ENCODE results near the gene TTLL7.
"Not testable (repeated sequence)": the region's sequence is repeated elsewhere in the genome, so short reads cannot be mapped to it uniquely, and the experiment has no call there.

The TTLL7 gene

DNA sequence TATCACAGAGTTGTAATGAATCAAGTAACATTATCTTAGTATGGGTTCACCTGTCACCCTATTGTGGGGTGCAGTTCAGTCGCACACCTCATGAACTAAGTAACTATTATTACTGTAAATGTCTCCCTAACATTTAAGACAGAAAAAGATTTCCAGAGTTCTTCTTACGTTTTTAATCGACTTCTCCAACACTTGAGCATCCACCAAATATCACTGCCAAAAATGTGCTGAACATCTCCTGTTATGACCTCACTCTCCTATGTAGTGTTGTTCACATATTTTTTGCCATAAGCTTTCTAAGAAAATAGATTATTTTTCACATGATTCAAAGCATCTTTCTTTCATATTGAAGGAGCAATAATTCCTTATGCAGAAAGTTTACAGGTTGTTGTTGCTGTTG lies 1.3 kb downstream of the TTLL7 start:
- TF ChIP-seq, protein P1, sequence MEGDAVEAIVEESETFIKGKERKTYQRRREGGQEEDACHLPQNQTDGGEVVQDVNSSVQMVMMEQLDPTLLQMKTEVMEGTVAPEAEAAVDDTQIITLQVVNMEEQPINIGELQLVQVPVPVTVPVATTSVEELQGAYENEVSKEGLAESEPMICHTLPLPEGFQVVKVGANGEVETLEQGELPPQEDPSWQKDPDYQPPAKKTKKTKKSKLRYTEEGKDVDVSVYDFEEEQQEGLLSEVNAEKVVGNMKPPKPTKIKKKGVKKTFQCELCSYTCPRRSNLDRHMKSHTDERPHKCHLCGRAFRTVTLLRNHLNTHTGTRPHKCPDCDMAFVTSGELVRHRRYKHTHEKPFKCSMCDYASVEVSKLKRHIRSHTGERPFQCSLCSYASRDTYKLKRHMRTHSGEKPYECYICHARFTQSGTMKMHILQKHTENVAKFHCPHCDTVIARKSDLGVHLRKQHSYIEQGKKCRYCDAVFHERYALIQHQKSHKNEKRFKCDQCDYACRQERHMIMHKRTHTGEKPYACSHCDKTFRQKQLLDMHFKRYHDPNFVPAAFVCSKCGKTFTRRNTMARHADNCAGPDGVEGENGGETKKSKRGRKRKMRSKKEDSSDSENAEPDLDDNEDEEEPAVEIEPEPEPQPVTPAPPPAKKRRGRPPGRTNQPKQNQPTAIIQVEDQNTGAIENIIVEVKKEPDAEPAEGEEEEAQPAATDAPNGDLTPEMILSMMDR (conservative IDR thresholded peaks at IDR 0.05; ENCODE audit: low read depth, low read length), result no peak
- DNase-seq (ENCODE audit: low read depth), result no peak
- no peak overlapping the region for H3K4me3 ChIP-seq (ENCODE audit: low read depth, low read length)

DNA sequence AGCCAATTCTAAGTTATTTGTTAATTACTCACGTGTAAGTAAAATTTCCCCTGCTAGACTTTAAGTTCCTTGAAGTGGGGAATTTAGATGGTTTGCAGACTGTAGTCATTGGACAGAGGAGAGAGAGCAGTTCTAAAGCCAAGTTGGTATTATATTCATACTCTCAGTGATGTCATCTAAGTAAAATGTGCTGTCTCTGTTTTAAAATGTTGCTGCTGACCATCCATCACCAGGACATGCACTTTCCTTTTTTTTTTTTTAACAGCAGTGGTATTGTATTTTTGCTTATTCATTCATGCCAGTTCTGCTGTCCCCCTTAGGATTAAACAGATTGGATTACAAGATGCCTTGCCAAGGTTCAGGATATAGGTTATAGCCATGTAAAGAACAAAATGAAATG lies 2.3 kb downstream of the TTLL7 start:
- peak; percentile 63 for DNase-seq (ENCODE audit: low read depth)
- TF ChIP-seq, protein P1 (conservative IDR thresholded peaks at IDR 0.05; ENCODE audit: low read depth, low read length), result no peak
- H3K4me3 ChIP-seq (ENCODE audit: low read depth, low read length), result no peak overlapping the region

DNA sequence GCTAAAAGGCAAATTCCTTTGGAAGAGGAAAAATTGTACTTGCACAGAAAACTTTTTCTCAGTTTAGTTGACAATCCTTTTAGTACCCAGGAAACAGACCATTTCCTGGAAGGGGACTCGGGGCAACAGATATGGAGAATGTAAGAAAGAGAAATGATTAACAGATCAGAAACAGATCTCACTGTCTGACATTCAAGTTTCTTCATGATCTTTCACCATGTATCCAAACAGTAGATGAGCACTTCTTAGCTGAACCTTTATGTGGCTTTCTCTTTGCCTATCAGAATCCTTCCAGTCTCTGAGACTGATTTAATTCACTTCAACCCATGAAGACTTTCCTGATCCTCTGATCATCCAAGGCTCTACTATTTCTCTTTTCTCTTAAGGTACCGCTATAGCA lies 2.7 kb downstream of the TTLL7 start:
- DNase-seq (ENCODE audit: low read depth), result no peak
- no peak overlapping the region for H3K4me3 ChIP-seq (ENCODE audit: low read depth, low read length)
- TF ChIP-seq, protein P1 (conservative IDR thresholded peaks at IDR 0.05; ENCODE audit: low read depth, low read length), result no peak

DNA sequence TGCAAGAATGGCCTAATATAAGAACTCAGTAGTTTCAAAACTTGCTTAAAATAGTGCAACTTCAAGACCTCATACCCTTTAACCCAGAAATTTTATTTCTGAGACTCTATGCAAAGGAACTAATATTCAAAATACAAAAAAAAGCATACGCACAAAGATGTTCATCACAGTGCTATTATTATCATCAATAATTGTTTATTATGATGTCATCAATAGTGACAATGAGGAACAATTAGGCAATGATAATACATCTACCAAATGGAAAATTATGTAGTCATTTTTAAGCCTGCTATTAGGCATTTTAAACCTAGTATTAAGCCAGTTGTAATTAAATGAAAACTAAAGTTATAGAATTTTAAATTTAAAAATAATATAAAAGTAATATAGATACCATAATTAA lies 3.3 kb downstream of the TTLL7 start:
- TF ChIP-seq, protein P1 (conservative IDR thresholded peaks at IDR 0.05; ENCODE audit: low read depth, low read length), result no peak
- DNase-seq (ENCODE audit: low read depth), result no peak
- no peak overlapping the region for H3K4me3 ChIP-seq (ENCODE audit: low read depth, low read length)

DNA sequence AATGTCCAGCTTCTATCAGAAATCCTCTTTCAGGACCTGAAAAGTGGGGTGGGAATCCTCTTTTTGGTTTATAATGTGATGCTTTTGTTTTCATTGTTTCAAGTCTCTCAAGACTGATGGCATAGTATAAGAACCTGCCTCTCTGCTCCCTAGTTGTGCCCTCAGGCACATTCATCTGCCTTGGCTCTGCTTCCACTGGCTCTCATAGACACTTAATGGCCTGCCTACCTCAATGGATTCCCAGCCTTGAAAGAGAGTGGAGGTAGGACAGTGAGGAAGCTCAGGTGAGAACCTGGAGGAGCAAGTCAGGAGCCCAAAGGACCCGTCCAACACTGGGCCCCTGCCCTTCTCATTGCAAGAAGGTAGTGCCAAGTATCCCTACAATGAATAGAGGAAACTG lies 4.8 kb downstream of the TTLL7 start:
- TF ChIP-seq, protein P1 (conservative IDR thresholded peaks at IDR 0.05; ENCODE audit: low read depth, low read length), result no peak
- no peak overlapping the region for H3K4me3 ChIP-seq (ENCODE audit: low read depth, low read length)

DNA sequence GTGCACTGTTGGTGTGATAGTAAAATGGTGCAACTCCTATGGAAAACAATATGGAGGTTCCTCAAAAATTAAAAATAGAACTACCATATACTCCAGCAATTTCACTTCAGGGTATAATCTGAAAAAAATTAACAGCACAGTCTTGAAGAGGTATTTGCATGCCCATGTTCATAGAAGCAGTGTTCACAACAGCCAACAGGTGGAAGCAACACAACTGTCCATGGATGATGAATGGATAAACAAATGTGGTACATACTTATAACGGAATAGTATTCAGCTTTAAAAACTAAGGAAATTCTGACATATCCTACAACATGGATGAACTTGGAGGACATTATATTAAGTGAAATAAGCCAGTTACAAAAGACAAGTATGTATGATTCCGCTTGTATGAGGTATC lies 8.2 kb downstream of the TTLL7 start:
- peak; percentile 28 for DNase-seq (ENCODE audit: low read depth)
- H3K4me3 ChIP-seq (ENCODE audit: low read depth, low read length), result no peak overlapping the region
- TF ChIP-seq, protein P1 (conservative IDR thresholded peaks at IDR 0.05; ENCODE audit: low read depth, low read length), result peak; percentile 22

More for the DNA sequence above, 4.8 kb downstream of the TTLL7 start:
- DNase-seq (ENCODE audit: low read depth), result no peak

DNA sequence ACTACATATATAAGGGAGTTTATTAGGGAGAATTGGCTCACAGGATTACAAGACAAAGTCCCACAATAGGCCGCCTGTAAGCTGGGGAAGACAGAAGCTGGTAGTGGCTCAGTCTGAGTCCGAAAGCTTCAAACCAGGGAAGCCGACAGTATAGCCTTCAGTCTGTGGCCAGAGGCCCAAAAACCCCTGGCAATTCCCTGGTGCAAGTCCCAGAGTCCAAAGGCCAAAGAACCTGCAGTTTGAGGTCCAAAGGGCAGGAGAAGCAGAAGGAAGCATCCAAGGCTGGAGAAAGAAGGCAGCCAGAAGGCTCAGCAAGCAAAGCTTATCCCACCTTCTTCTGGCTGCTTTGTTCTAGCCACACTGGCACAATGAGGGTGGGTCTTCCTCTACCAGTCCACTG lies 13.9 kb downstream of the TTLL7 start:
- TF ChIP-seq, protein P1 (conservative IDR thresholded peaks at IDR 0.05; ENCODE audit: low read depth, low read length), result no peak
- H3K4me3 ChIP-seq (ENCODE audit: low read depth, low read length), result no peak overlapping the region
- no peak for DNase-seq (ENCODE audit: low read depth)

DNA sequence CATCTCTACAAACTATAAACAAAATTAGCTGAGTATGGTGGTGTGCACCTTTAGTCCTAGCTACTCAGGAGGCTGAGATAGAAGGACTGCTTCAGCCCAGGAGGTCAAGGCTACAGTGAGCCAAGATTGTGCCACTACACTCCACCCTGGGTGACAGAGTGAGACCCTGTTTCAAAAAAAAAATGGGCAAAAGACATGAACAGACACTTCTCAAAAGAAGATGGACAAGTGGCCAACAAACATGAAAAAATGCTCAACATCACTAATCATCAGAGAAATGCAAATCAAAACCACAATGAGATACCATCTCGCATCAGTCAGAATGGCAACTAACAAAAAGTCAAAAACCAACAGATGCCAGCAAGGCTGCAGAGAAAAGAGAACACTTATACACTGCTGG lies 15.0 kb downstream of the TTLL7 start:
- not testable (repeated sequence) for DNase-seq (ENCODE audit: low read depth); H3K4me3 ChIP-seq (ENCODE audit: low read depth, low read length)
